Measurements from ENCODE around the gene DYNLT2B.
A peak's percentile ranks its signal among the peaks of the same experiment; 100 is the strongest.
"Not testable (repeated sequence)": the region's sequence is repeated elsewhere in the genome, so short reads cannot be mapped to it uniquely, and the experiment has no call there.

Gene DYNLT2B

GRCh38 chr3:196317687-196318467, at the start of gene DYNLT2B:
DYNLT2B (minus strand) TSS chr3:196318240; CDS start chr3:196318152, 88 bp downstream.
- DNase-seq (ENCODE audit: low read depth): peak; percentile 81

- no peak for DNase-seq (ENCODE audit: low read depth)
Observed at GRCh38 chr3:196365736-196366135, 47.7 kb upstream of the DYNLT2B start.

- no peak for DNase-seq (ENCODE audit: low read depth)
Observed at GRCh38 chr3:196360586-196360985, 42.5 kb upstream of the DYNLT2B start.

GRCh38 chr3:196358540-196358939, 40.5 kb upstream of the DYNLT2B start:
- not testable (repeated sequence) for DNase-seq (ENCODE audit: low read depth)

GRCh38 chr3:196357905-196358304, 39.9 kb upstream of the DYNLT2B start:
- DNase-seq (ENCODE audit: low read depth): no peak

GRCh38 chr3:196356556-196356955, 38.5 kb upstream of the DYNLT2B start:
- DNase-seq (ENCODE audit: low read depth): no peak

GRCh38 chr3:196355668-196356067, 37.6 kb upstream of the DYNLT2B start:
- no peak for DNase-seq (ENCODE audit: low read depth)

- DNase-seq (ENCODE audit: low read depth): no peak
Observed at GRCh38 chr3:196354132-196354531, 36.1 kb upstream of the DYNLT2B start.

GRCh38 chr3:196351541-196351940, 33.5 kb upstream of the DYNLT2B start:
- no peak for DNase-seq (ENCODE audit: low read depth)

GRCh38 chr3:196350067-196350466, 32.0 kb upstream of the DYNLT2B start:
- no peak for DNase-seq (ENCODE audit: low read depth)

GRCh38 chr3:196348698-196349097, 30.7 kb upstream of the DYNLT2B start:
- DNase-seq (ENCODE audit: low read depth): no peak

- no peak for DNase-seq (ENCODE audit: low read depth)
Observed at GRCh38 chr3:196344663-196345062, 26.6 kb upstream of the DYNLT2B start.

GRCh38 chr3:196343917-196344316, 25.9 kb upstream of the DYNLT2B start:
- not testable (repeated sequence) for DNase-seq (ENCODE audit: low read depth)

GRCh38 chr3:196341137-196341536, 23.1 kb upstream of the DYNLT2B start:
- no peak for DNase-seq (ENCODE audit: low read depth)

- no peak for DNase-seq (ENCODE audit: low read depth)
Observed at GRCh38 chr3:196340466-196340865, 22.4 kb upstream of the DYNLT2B start.

GRCh38 chr3:196339493-196340254, 21.6 kb upstream of the DYNLT2B start:
- DNase-seq (ENCODE audit: low read depth): peak; percentile 43

GRCh38 chr3:196339044-196339443, 21.0 kb upstream of the DYNLT2B start:
- DNase-seq (ENCODE audit: low read depth): no peak

- DNase-seq (ENCODE audit: low read depth): no peak
Observed at GRCh38 chr3:196336319-196337145, 18.5 kb upstream of the DYNLT2B start.

- no peak for DNase-seq (ENCODE audit: low read depth)
Observed at GRCh38 chr3:196335503-196335948, 17.5 kb upstream of the DYNLT2B start.

GRCh38 chr3:196334982-196335381, 16.9 kb upstream of the DYNLT2B start:
- no peak for DNase-seq (ENCODE audit: low read depth)

GRCh38 chr3:196332168-196332567, 14.1 kb upstream of the DYNLT2B start:
- DNase-seq (ENCODE audit: low read depth): no peak

GRCh38 chr3:196327405-196327804, 9.4 kb upstream of the DYNLT2B start:
- DNase-seq (ENCODE audit: low read depth): no peak
